Measurements from ENCODE around the gene SPAG8. TPM values are rescaled to one million over a fixed set of nuclear protein-coding genes. Genes with fewer than 3 reads are reported as not detected.

Gene SPAG8
- polyA plus RNA-seq, 1 donor (not counting 4 experiments of a cell fraction or from before 2014, with no cell fraction given), result 0.08 TPM

GRCh38 chr9:35791297-35791921 is 20.7 kb downstream of the SPAG8 start, which contains the start of gene NPR2:
TSS of gene NPR2 (plus strand) at chr9:35791591. CDS start at chr9:35792409, 818 bp downstream.
- Histone ChIP-seq H3K79me2 (ENCODE audit: control insufficient read depth, insufficient read depth, low read length) (no peaks in the 10 kb centered on the region), H3K9ac (ENCODE audit: control insufficient read depth, extremely low read depth, insufficient read depth, low read length) (peak within 1 kb of the TSS; percentile 33), H3K4me3 (ENCODE audit: control insufficient read depth in 2 of 3, extremely low read depth in 1 of 3, insufficient read depth in 2 of 3, low read depth in 1 of 3, low read length in 3 of 3) (peak within 1 kb of the TSS in 2 of 3 experiments; percentile 15 to 33), H3K36me3 (ENCODE audit: control insufficient read depth in 2 of 2, extremely low read depth in 1 of 2, insufficient read depth in 2 of 2, low read length in 2 of 2) (no peaks in the 10 kb centered on the region), H3K4me1 (ENCODE audit: control insufficient read depth, extremely low read depth, insufficient read depth, low read length) (peaks cover 9% of the 10 kb centered on the region), H3K27ac (ENCODE audit: control insufficient read depth, insufficient read depth, low read length) (no peak within 1 kb of the TSS), H2AFZ (ENCODE audit: control insufficient read depth, low read length) (peak within 1 kb of the TSS; percentile 56), H3K9me3 (ENCODE audit: control insufficient read depth, low read depth, low read length) (no peaks in the 10 kb centered on the region), H3K27me3 (ENCODE audit: control insufficient read depth, extremely low read depth, insufficient read depth, low read length) (no peaks in the 10 kb centered on the region), H4K20me1 (ENCODE audit: control insufficient read depth, extremely low read depth, insufficient read depth, low read length) (no peaks in the 10 kb centered on the region), H3K9me1 (ENCODE audit: control insufficient read depth, extremely low read depth, insufficient read depth, low read length) (no peaks in the 10 kb centered on the region), H3K4me2 (ENCODE audit: control insufficient read depth, extremely low read depth, insufficient read depth, low read depth, low read length) (peak within 1 kb of the TSS; percentile 32)
- FAIRE-seq, result no peak
- DNase-seq (ENCODE audit: low read depth, low spot score), result no peak
- dilution Hi-C loops (cut with MboI; ENCODE audit: extremely low pct_ligation_motif_present, low sequenced_read_pairs), result no loop called here
- TF ChIP-seq CTCF (optimal IDR thresholded peaks at IDR 0.05 in 1 of 3, IDR thresholded peaks at IDR 0.05 in 1 of 3, conservative IDR thresholded peaks at IDR 0.05 in 1 of 3; ENCODE audit: extremely low read depth in 1 of 3, insufficient read depth in 2 of 3, low read length in 3 of 3) (no peak), EZH2 (IDR thresholded peaks at IDR 0.05; ENCODE audit: low read length) (no peak)

GRCh38 chr9:35790385-35791296 is 21.4 kb downstream of the SPAG8 start:
- Histone ChIP-seq H3K27ac (ENCODE audit: control insufficient read depth, insufficient read depth, low read length) (no peak overlapping the region), H3K9ac (ENCODE audit: control insufficient read depth, extremely low read depth, insufficient read depth, low read length) (no peak overlapping the region), H3K4me1 (ENCODE audit: control insufficient read depth, extremely low read depth, insufficient read depth, low read length) (peaks cover 4% of the 10 kb centered on the region), H4K20me1 (ENCODE audit: control insufficient read depth, extremely low read depth, insufficient read depth, low read length) (no peaks in the 10 kb centered on the region), H3K36me3 (ENCODE audit: control insufficient read depth in 2 of 2, extremely low read depth in 1 of 2, insufficient read depth in 2 of 2, low read length in 2 of 2) (no peaks in the 10 kb centered on the region), H3K9me1 (ENCODE audit: control insufficient read depth, extremely low read depth, insufficient read depth, low read length) (no peaks in the 10 kb centered on the region), H3K27me3 (ENCODE audit: control insufficient read depth, extremely low read depth, insufficient read depth, low read length) (no peaks in the 10 kb centered on the region), H3K4me2 (ENCODE audit: control insufficient read depth, extremely low read depth, insufficient read depth, low read depth, low read length) (no peak overlapping the region), H3K4me3 (ENCODE audit: control insufficient read depth in 2 of 3, extremely low read depth in 1 of 3, insufficient read depth in 2 of 3, low read depth in 1 of 3, low read length in 3 of 3) (no peak overlapping the region), H2AFZ (ENCODE audit: control insufficient read depth, low read length) (peak overlapping the region; percentile 47), H3K9me3 (ENCODE audit: control insufficient read depth, low read depth, low read length) (no peaks in the 10 kb centered on the region), H3K79me2 (ENCODE audit: control insufficient read depth, insufficient read depth, low read length) (no peaks in the 10 kb centered on the region)
- no peak for TF ChIP-seq EZH2 (IDR thresholded peaks at IDR 0.05; ENCODE audit: low read length)
- peak; percentile 88 to 97 (median 91) for TF ChIP-seq CTCF (optimal IDR thresholded peaks at IDR 0.05 in 1 of 3, IDR thresholded peaks at IDR 0.05 in 1 of 3, conservative IDR thresholded peaks at IDR 0.05 in 1 of 3; ENCODE audit: extremely low read depth in 1 of 3, insufficient read depth in 2 of 3, low read length in 3 of 3)
- peak; percentile 32 for DNase-seq (ENCODE audit: low read depth, low spot score)
- dilution Hi-C loops (cut with MboI; ENCODE audit: extremely low pct_ligation_motif_present, low sequenced_read_pairs), result no loop called here
- peak; percentile 93 for FAIRE-seq

Data from keratinocyte (primary cell).